HEK293T (cell line): Measurements from ENCODE around the gene CNNM3.
"Not testable (repeated sequence)": the region's sequence is repeated elsewhere in the genome, so short reads cannot be mapped to it uniquely, and the experiment has no call there.

Experiments used
- CTCF ChIA-PET: fragments of 350-600 bp; formaldehyde crosslinking; extraction: SDS; loops from one replicate; lab custom pipeline; 2021; ENCODE audit warnings: antibody characterized with exemption, inconsistent platforms; lab: Yijun Ruan, JAX
- POLR2A ChIA-PET: fragments of 350-600 bp; formaldehyde crosslinking; extraction: SDS; loops from one replicate; lab custom pipeline; 2020; ENCODE audit warnings: antibody characterized with exemption, inconsistent platforms; lab: Yijun Ruan, JAX
- DNase-seq: peaks from one replicate; pipeline ENCODE4 v3.0.0; 2012; ENCODE audit warnings: mixed read lengths; ENCODE audit errors: extremely low spot score
- ARNT ChIP-seq: fragments of 450-650 bp; IDR thresholded peaks from 2 replicates; pipeline ENCODE4 v1.6.1; 2017; ENCODE audit warnings: mild to moderate bottlenecking
- BHLHE40 ChIP-seq: fragments of 450-650 bp; IDR thresholded peaks from 2 replicates; pipeline ENCODE4 v1.6.1; 2016; ENCODE audit warnings: mild to moderate bottlenecking, moderate library complexity, borderline replicate concordance
- CTBP1 ChIP-seq: fragments of 450-650 bp; IDR thresholded peaks from 2 replicates; pipeline ENCODE4 v1.6.1; 2016; ENCODE audit warnings: borderline replicate concordance
- ELF4 ChIP-seq: fragments of 450-650 bp; IDR thresholded peaks from 2 replicates; pipeline ENCODE4 v1.6.1; 2017; ENCODE audit warnings: antibody characterized with exemption
- FOXA1 ChIP-seq: fragments of 450-650 bp; IDR thresholded peaks from 2 replicates; pipeline ENCODE4 v1.6.1; 2016; ENCODE audit warnings: mild to moderate bottlenecking
- FOXK2 ChIP-seq: fragments of 450-650 bp; IDR thresholded peaks from 2 replicates; pipeline ENCODE4 v1.6.1; 2016; ENCODE audit warnings: mild to moderate bottlenecking
- FOXM1 ChIP-seq: fragments of 450-650 bp; IDR thresholded peaks from 2 replicates; pipeline ENCODE4 v1.6.1; 2017; ENCODE audit warnings: mild to moderate bottlenecking, borderline replicate concordance
- HDGF ChIP-seq: fragments of 450-650 bp; IDR thresholded peaks from 2 replicates; pipeline ENCODE4 v1.6.1; 2017; ENCODE audit warnings: antibody characterized with exemption, borderline replicate concordance
- L3MBTL2 ChIP-seq: fragments of 450-650 bp; conservative IDR thresholded peaks from 2 replicates; pipeline ENCODE4 v1.6.1; 2016; ENCODE audit warnings: mild to moderate bottlenecking
- LEF1 ChIP-seq: fragments of 450-650 bp; IDR thresholded peaks from 2 replicates; pipeline ENCODE4 v1.6.1; 2017; ENCODE audit warnings: mild to moderate bottlenecking, borderline replicate concordance
- NFRKB ChIP-seq: fragments of 450-650 bp; IDR thresholded peaks from 2 replicates; pipeline ENCODE4 v1.6.1; 2016; ENCODE audit warnings: mild to moderate bottlenecking, moderate library complexity
- PKNOX1 ChIP-seq: fragments of 450-650 bp; IDR thresholded peaks from 2 replicates; pipeline ENCODE4 v1.6.1; 2016
- SP1 ChIP-seq: fragments of 450-650 bp; IDR thresholded peaks from 2 replicates; pipeline ENCODE4 v1.6.1; 2017
- SUZ12 ChIP-seq: fragments of 450-650 bp; IDR thresholded peaks from 2 replicates; pipeline ENCODE4 v1.6.1; 2016; ENCODE audit warnings: mild to moderate bottlenecking
- TARDBP ChIP-seq: fragments of 450-650 bp; IDR thresholded peaks from 2 replicates; pipeline ENCODE4 v1.6.1; 2016
- ZNF384 ChIP-seq: fragments of 450-650 bp; IDR thresholded peaks from 2 replicates; pipeline ENCODE4 v1.6.1; 2016

Gene CNNM3

GRCh38 chr2:96859681-96860064 lies 43.6 kb downstream of the CNNM3 start:
- no peak for DNase-seq
- TF ChIP-seq TARDBP (no peak), ZNF384 (no peak), SUZ12 (no peak), L3MBTL2 (no peak), FOXA1 (no peak), PKNOX1 (no peak), BHLHE40 (no peak), FOXM1 (no peak), LEF1 (no peak), NFRKB (no peak), ELF4 (no peak), FOXK2 (no peak), ARNT (no peak), HDGF (no peak)
- ChIA-PET POLR2A (interaction anchor here (5.4 kb wide), 1 partner anchor 9 kb away, joined by 58 read pairs; the partner anchor contains the start of gene SEMA4C), CTCF (no interaction called here)

DNA sequence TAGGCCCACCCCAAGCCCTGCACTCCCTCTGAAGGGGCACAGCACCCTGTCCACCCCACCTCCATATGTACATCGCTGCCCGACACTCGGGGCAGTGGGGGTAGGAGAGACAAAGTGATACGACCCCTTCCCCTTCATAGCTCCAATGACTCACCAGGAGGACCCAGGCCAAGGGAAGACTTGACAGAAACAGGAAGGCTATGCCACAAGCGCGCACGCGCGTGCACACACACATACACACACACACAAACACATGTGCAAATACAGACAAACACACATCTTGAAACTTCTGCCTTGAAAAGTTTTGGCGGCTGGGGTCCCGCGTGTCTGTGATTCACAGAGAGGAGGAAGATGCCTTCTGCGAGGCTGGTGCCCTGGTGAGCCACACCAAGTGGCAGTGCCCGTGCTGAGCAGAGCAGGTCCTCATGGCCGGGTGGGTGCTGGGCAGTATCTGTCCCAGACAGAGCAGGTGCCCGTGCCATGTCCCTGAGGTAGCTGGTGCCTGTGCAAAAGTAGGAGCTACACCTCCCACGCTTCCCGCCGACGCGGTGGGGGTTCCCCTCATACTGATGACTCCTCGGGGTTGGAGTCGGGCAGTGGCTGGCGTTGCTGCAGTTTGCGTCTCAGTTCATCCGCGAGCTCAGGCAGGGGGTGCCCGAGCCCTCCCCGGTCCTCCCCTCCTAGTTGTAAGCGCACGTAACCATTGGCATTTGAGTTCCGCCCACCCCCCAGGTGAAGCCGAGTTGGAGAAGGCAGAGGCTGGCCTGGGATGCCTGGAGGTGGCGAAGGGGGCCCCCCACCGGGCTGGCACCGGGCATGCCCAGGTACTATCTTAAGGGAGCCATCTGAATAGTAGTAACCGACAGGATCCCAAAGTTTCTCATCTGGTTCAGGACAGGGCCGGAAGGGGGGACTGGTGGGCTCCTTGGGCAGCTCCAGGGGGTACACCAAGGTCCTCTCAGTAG lies 44.3 kb downstream of the CNNM3 start:
- CTCF ChIA-PET, result no interaction called here
- no peak for DNase-seq
- no peak for TF ChIP-seq NFRKB
- no peak for TF ChIP-seq ZNF384
- no peak for TF ChIP-seq TARDBP
- TF ChIP-seq LEF1, result no peak
- no peak for TF ChIP-seq SP1
- TF ChIP-seq FOXM1, result no peak
- no peak for TF ChIP-seq ELF4
- TF ChIP-seq FOXA1, result no peak
- no peak for TF ChIP-seq L3MBTL2
- TF ChIP-seq CTBP1, result no peak
- TF ChIP-seq HDGF, result no peak
- no peak for TF ChIP-seq BHLHE40
- no peak for TF ChIP-seq SUZ12
- TF ChIP-seq PKNOX1, result no peak
- TF ChIP-seq FOXK2, result no peak
- POLR2A ChIA-PET, result interaction anchor here (5.4 kb wide), 1 partner anchor 8 kb away, joined by 58 read pairs; the partner anchor contains the start of gene SEMA4C

DNA sequence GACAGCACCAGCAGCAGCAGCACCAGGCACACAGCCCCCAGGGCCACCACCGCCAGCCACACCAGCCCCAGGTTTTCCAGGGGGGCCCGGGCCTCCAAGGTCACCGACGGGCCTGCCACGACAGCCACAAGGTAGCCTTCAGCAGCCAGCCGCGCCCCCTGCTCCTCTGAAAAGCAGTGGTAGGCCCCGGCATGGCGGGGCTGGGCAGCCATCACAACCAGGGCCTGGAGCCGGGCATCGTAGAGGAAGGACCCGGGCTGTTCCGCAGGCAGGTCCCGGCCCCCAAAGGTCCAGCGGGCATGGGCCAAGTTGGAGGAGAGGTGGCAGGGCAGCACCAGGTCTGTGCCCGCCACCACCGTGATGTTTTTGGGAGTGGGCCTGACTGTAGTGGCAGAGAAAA lies 45.0 kb downstream of the CNNM3 start:
- no peak for DNase-seq
- CTCF ChIA-PET, result no interaction called here
- no peak for TF ChIP-seq FOXA1
- TF ChIP-seq SUZ12, result no peak
- no peak for TF ChIP-seq FOXK2
- no peak for TF ChIP-seq CTBP1
- no peak for TF ChIP-seq BHLHE40
- TF ChIP-seq ZNF384, result no peak
- TF ChIP-seq L3MBTL2, result no peak
- TF ChIP-seq FOXM1, result no peak
- TF ChIP-seq ELF4, result no peak
- no peak for TF ChIP-seq TARDBP
- TF ChIP-seq NFRKB, result no peak
- no peak for TF ChIP-seq SP1
- TF ChIP-seq ARNT, result no peak
- no peak for TF ChIP-seq LEF1
- no peak for TF ChIP-seq HDGF
- TF ChIP-seq PKNOX1, result no peak
- POLR2A ChIA-PET, result interaction anchor here (5.4 kb wide), 1 partner anchor 7 kb away, joined by 58 read pairs; the partner anchor contains the start of gene SEMA4C

- DNase-seq, POLR2A ChIA-PET: not testable (repeated sequence)
- CTCF ChIA-PET, result interaction anchor here (0.6 kb wide), 1 partner anchor 122 kb away, joined by 4 read pairs; no protein-coding TSS in a partner anchor
Observed at GRCh38 chr2:96863056-96863455, 47.0 kb downstream of the CNNM3 start.

GRCh38 chr2:96863575-96864342 lies 47.7 kb downstream of the CNNM3 start:
- ChIA-PET POLR2A (no interaction called here), CTCF (no interaction called here)
- no peak for DNase-seq
- no peak for TF ChIP-seq L3MBTL2
- TF ChIP-seq FOXK2, result no peak
- TF ChIP-seq TARDBP, result no peak
- TF ChIP-seq NFRKB, result no peak
- TF ChIP-seq ZNF384, result no peak
- no peak for TF ChIP-seq BHLHE40
- TF ChIP-seq PKNOX1, result no peak
- TF ChIP-seq SUZ12, result no peak
- no peak for TF ChIP-seq ELF4
- no peak for TF ChIP-seq ARNT
